SU-DHL-6 (cell line): ENCODE data around the gene ZGRF1.

ENCODE experiments used
- CTCF ChIP-seq: fragments of 200-600 bp; sonication (generic); IDR thresholded peaks from one replicate; pipeline ENCODE4 v1.5.1; 2017; ENCODE audit warnings: antibody characterized with exemption, mild to moderate bottlenecking, low read length, moderate library complexity; ENCODE audit not compliant: insufficient read depth, poor library complexity, severe bottlenecking
- EZH2phosphoT487 ChIP-seq: fragments of 200-600 bp; sonication (generic), shearing (Covaris generic); conservative IDR thresholded peaks from 2 replicates; pipeline ENCODE4 v1.6.1; 2018; ENCODE audit warnings: mild to moderate bottlenecking, antibody characterized with exemption, low read length, moderate library complexity, mixed read lengths

- TF ChIP-seq CTCF (no peak), EZH2phosphoT487 (no peak)
Measured at GRCh38 chr4:112518675-112519074, 118.0 kb downstream of the ZGRF1 start.
